Right lobe of liver (tissue), 6 donors: ENCODE measurements around the gene C5. TPM values are rescaled to one million over a fixed set of nuclear protein-coding genes. Genes with fewer than 3 reads are reported as not detected.

Experiments used
- ATAC-seq, 4 donors: fragments of 200-7000 bp; cut with Tn5 transposase; one replicate each; pipeline ENCODE4 v1.9.1; 2020; ENCODE audit warnings: mild to moderate bottlenecking in 4 of 4, moderate library complexity in 4 of 4
- DNase-seq, 3 donors: peaks; one replicate each; pipeline ENCODE4 v3.0.0-alpha.2; 2020
- H3K27ac ChIP-seq, 3 donors: fragments of 200-600 bp; one replicate each; pipeline ENCODE4 v1.8.0; 2022
- H3K27me3 ChIP-seq, 2 donors: fragments of 200-600 bp; one replicate each; pipeline ENCODE4 v1.8.0; 2022
- H3K36me3 ChIP-seq, 4 donors: fragments of 200-600 bp; sonication (generic) in 1 of 4; one replicate each; pipeline versions ENCODE4 v1.5.1 to v1.8.0; 2017 to 2022; ENCODE audit warnings: control low read depth in 1 of 4
- H3K4me1 ChIP-seq, 4 donors: fragments of 200-600 bp; sonication (generic) in 1 of 4; one replicate each; pipeline versions ENCODE4 v1.5.1 to v1.8.0; 2017 to 2022; ENCODE audit warnings: control low read depth in 1 of 4
- H3K4me3 ChIP-seq, 3 donors: fragments of 200-600 bp; one replicate each; pipeline ENCODE4 v1.8.0; 2022
- H3K9me3 ChIP-seq, 4 donors: fragments of 200-600 bp; sonication (generic) in 1 of 4; one replicate each; pipeline versions ENCODE4 v1.5.1 to v1.8.0; 2017 to 2022; ENCODE audit warnings: control low read depth in 1 of 4
- POLR2A ChIP-seq: fragments of 450-650 bp; IDR thresholded peaks from one replicate; pipeline ENCODE4 v1.6.1; 2017; ENCODE audit warnings: antibody characterized with exemption, mild to moderate bottlenecking
- WGBS: methylation state at CpG from one replicate; pipeline ENCODE4 v1.1.6; 2018; ENCODE audit warnings: low coverage, low lambda C conversion rate; ENCODE audit not compliant: insufficient coverage; ENCODE audit errors: missing lambda C conversion rate; 5-methylcytosine and 5-hydroxymethylcytosine counted together
- intact Hi-C, 2 donors: fragments of 100-400 bp; cut with DNase I; formaldehyde crosslinking; loops; one replicate each; pipeline versions ENCODE4 v1.11.2 to v1.14.1; 2022
- total RNA-seq, 6 experiments: library from RNA; depleted of rRNA in 2 of 6; stranded (reverse); fragments of >200 nt in 2 of 6; fragmentation: NEBNext Ultra II Directional in 3 of 6; extraction: Animal tissue kit (Norgen Biotek cat#: 25700) in 3 of 6; gene quantifications; one replicate each; pipeline versions ENCODE4 v1.1.0 to v1.2.4, GENCODE V29; 2016 to 2023
- TF ChIP-seq, protein P1 (sequence below), 4 donors: fragments of 200-600 bp in 3 of 4; fragments of 450-650 bp in 1 of 4; IDR thresholded peaks; one replicate each; pipeline versions ENCODE4 v1.5.1 to v1.8.0; 2016 to 2022; ENCODE audit warnings: antibody characterized with exemption in 4 of 4, mild to moderate bottlenecking in 2 of 4
- donor health status: DM: no; HTN: yes; CAD: no.
- donor health status: DM: no; HTN: no; CAD: no.
- donor health status: DM: no; HTN: no; CAD: no.
- donor health status: DM: no; HTN: yes; CAD: no.
- donor health status: DM: no; HTN: yes; CAD: no.

The C5 gene
- total RNA-seq, 6 experiments from 2014 or later = 251 to 616 (median 411) TPM

- no peak overlapping the region for H3K27ac ChIP-seq
- ATAC-seq = no peak
- no peaks in the 10 kb centered on the region for H3K27me3 ChIP-seq
- WGBS = 89% methylated on average over 2 of the region's 3 CpGs
- H3K4me1 ChIP-seq = no peaks in the 10 kb centered on the region
- H3K4me3 ChIP-seq = no peak overlapping the region
- TF ChIP-seq POLR2A = no peak
- no peaks in the 10 kb centered on the region for H3K9me3 ChIP-seq
- H3K36me3 ChIP-seq = no peaks in the 10 kb centered on the region
- intact Hi-C loops = no loop called here
- no peak for DNase-seq
These were observed 139.4 kb downstream of the C5 start for GRCh38 chr9:120910643-120911042.

DNA sequence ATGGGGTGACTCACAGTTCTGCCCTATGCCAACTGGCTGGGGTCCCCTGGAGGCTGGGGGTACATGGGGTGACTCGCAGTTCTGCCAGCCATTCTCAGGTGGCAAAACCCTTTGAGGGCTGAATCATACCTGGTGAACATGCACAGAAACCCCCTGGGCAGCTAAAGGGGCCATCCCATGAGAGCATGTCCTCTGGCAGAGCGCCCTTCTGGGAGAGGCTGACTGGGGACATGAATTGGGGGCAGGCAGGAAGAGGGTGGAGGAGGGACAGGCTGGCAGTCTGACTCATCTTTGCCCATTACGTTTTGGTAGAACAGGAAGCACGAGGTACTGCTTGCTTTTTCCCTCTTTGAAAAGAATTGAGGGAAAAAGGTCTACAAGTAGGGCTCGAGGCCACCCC is 140.2 kb downstream of the C5 start:
- Histone ChIP-seq H3K27me3 (no peaks in the 10 kb centered on the region), H3K27ac (no peak overlapping the region), H3K9me3 (no peaks in the 10 kb centered on the region), H3K36me3 (no peaks in the 10 kb centered on the region), H3K4me3 (no peak overlapping the region), H3K4me1 (no peaks in the 10 kb centered on the region)
- DNase-seq (no peak), ATAC-seq (peak in 1 of 4 donors; percentile 20)
- intact Hi-C loops = no loop called here
- WGBS = 77% methylated on average over 4 of the region's 5 CpGs
- TF ChIP-seq, protein P1, sequence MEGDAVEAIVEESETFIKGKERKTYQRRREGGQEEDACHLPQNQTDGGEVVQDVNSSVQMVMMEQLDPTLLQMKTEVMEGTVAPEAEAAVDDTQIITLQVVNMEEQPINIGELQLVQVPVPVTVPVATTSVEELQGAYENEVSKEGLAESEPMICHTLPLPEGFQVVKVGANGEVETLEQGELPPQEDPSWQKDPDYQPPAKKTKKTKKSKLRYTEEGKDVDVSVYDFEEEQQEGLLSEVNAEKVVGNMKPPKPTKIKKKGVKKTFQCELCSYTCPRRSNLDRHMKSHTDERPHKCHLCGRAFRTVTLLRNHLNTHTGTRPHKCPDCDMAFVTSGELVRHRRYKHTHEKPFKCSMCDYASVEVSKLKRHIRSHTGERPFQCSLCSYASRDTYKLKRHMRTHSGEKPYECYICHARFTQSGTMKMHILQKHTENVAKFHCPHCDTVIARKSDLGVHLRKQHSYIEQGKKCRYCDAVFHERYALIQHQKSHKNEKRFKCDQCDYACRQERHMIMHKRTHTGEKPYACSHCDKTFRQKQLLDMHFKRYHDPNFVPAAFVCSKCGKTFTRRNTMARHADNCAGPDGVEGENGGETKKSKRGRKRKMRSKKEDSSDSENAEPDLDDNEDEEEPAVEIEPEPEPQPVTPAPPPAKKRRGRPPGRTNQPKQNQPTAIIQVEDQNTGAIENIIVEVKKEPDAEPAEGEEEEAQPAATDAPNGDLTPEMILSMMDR (IDR thresholded peaks at IDR 0.05) = no peak
- TF ChIP-seq POLR2A = no peak

DNA sequence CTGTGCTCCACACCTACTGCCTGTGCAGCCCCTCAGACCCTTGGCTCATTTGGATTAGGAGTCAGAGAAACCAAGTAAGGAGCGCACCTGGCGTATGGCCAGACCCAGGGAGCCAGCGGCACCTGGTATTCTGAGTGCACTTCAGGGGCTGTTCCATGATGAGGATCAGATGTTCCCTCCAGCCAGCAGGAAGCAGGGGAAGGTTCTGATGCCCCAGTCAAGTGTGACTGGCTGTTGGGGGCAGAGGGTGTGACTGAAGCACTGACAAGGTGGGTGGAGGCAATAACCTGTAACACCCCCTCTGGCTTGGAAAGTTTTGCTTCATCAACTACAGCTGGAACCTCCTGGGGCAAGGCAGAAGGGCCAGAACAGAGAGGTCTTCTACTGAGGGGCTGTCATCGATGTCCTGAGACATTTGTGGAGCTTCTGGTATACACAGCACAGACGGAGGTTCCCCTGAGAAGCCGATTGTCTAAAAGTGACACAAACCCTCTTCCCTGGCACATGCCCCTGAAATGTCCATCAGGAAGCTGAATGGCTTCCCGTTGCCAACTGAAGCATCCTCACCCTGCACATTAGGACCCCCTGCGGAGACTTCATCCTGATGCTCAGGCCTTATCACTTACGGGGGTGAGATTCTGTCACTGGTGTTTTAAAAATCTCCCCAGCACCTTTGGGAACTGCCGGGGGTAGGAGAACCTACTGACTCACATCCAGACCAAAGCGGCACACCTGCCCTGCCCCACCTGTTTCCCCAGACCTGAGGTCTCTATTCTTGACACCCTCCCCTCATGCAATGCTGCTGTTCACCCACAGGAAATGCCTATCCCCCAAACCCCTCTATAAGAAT is 144.5 kb downstream of the C5 start:
- intact Hi-C loops = no loop called here
- Histone ChIP-seq H3K4me3 (no peak overlapping the region), H3K36me3 (no peaks in the 10 kb centered on the region), H3K4me1 (no peaks in the 10 kb centered on the region), H3K9me3 (no peaks in the 10 kb centered on the region), H3K27ac (no peak overlapping the region), H3K27me3 (no peaks in the 10 kb centered on the region)
- no peak for TF ChIP-seq POLR2A
- TF ChIP-seq, protein P1 (IDR thresholded peaks at IDR 0.05) = no peak
- DNase-seq (no peak), ATAC-seq (no peak)
- 82% methylated on average over 3 of the region's 11 CpGs for WGBS

DNA sequence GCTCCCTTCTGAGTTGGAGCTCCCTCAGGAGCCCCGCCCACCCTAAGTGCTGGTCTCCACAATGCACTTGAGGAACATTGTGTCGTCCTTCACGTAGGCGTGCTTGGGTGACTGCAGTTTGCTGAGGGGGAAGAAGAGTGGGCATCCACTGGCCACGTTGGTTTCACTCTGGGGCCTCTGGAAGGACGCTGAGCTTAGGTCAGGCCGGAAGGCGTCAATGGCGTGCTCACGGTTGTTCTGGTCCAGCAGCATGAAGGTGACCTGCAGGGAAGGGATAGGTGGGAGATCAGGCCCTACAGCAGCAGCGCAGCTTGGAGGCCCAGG is 145.1 kb downstream of the C5 start:
- WGBS = no CpG with 5 or more reads among the region's 11 CpGs
- Histone ChIP-seq H3K27me3 (no peaks in the 10 kb centered on the region), H3K4me1 (no peaks in the 10 kb centered on the region), H3K27ac (no peak overlapping the region), H3K4me3 (no peak overlapping the region), H3K36me3 (no peaks in the 10 kb centered on the region), H3K9me3 (no peaks in the 10 kb centered on the region)
- no peak for ATAC-seq
- TF ChIP-seq, protein P1 (IDR thresholded peaks at IDR 0.05) = no peak
- TF ChIP-seq POLR2A = no peak
- DNase-seq = no peak
- intact Hi-C loops = no loop called here

DNA sequence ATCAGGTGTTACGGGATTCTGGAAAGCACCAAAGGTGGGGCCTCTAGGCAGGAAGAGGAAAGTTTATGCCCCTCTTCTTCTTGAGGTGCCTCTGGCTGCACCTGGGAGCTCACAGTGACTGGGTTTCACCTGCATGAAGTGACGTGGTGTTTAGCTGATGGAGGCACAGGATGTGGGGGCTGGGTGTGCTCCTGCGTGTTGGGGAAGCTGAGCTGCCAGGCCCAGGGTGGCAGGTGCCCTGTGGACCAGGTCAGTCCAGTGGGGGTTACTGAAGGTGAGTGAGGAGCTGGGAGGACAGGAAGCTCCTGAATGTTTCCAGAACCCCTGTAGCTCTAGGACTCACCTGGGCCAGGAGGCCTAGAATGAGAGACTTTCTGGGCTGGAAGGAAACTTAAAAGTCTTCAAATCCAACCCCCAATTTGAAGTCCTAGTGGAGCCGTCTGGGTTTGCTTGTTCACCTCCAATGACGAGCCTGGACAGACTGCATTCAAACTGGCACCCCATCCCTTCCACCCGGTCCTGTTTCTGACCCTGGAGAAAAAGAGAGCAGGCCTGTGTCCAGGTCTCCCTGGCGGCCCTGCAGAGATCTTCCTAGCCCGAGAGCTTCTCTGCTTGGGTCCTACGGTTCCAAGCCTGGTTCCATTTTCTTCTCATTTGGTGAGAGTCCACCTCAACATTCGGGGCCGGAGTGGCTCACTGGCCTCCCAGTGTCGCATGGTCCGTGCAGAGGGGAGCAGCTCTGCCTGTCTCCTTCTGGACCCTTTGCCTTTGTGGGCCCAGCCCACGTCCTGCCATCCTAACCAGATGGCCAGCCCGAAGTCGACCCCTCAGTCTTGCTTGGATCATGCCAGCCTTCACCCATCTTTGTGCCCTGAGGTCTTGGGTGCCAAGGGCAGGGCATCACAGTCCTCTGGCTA is 145.8 kb downstream of the C5 start:
- no peak for DNase-seq
- ATAC-seq = peak in 3 of 4 donors; percentile 26 to 43 (median 28)
- Histone ChIP-seq H3K27ac (no peak overlapping the region), H3K36me3 (no peaks in the 10 kb centered on the region), H3K4me1 (no peaks in the 10 kb centered on the region), H3K4me3 (no peak overlapping the region), H3K9me3 (no peaks in the 10 kb centered on the region), H3K27me3 (no peaks in the 10 kb centered on the region)
- whole genome bisulfite sequencing = 88% methylated on average over 5 of the region's 16 CpGs
- intact Hi-C loops = no loop called here
- TF ChIP-seq, protein P1 (IDR thresholded peaks at IDR 0.05) = no peak
- no peak for TF ChIP-seq POLR2A
